ENCODE measurements around the gene TXNRD3. TPM values are rescaled to one million over a fixed set of nuclear protein-coding genes. Genes with fewer than 3 reads are reported as not detected.

Gene TXNRD3
- total and polyA plus RNA-seq, 2 donors (not counting 1 experiment from before 2014, with no cell fraction given), result 5.2 to 8.8 TPM

- H3K4me3 ChIP-seq (replicated peaks in 1 of 4; ENCODE audit: control extremely low read depth in 1 of 4, insufficient read depth in 1 of 4, low read depth in 3 of 4, low read length in 4 of 4), result no peak overlapping the region
- H3K9ac ChIP-seq (ENCODE audit: insufficient read depth, low read length), result no peak overlapping the region
- H3K27ac ChIP-seq (ENCODE audit: insufficient read depth, low read length), result no peak overlapping the region
- no peaks in the 10 kb centered on the region for H3K79me2 ChIP-seq (ENCODE audit: control insufficient read depth, insufficient read depth, low read length)
- H3K4me1 ChIP-seq (ENCODE audit: control insufficient read depth, extremely low read depth, insufficient read depth, low read length), result no peaks in the 10 kb centered on the region
- no peaks in the 10 kb centered on the region for H3K36me3 ChIP-seq (ENCODE audit: control insufficient read depth, insufficient read depth, low read length)
- TF ChIP-seq EZH2 (IDR thresholded peaks at IDR 0.05; ENCODE audit: low read length, missing control alignments), result no peak
- TF ChIP-seq, protein P1, sequence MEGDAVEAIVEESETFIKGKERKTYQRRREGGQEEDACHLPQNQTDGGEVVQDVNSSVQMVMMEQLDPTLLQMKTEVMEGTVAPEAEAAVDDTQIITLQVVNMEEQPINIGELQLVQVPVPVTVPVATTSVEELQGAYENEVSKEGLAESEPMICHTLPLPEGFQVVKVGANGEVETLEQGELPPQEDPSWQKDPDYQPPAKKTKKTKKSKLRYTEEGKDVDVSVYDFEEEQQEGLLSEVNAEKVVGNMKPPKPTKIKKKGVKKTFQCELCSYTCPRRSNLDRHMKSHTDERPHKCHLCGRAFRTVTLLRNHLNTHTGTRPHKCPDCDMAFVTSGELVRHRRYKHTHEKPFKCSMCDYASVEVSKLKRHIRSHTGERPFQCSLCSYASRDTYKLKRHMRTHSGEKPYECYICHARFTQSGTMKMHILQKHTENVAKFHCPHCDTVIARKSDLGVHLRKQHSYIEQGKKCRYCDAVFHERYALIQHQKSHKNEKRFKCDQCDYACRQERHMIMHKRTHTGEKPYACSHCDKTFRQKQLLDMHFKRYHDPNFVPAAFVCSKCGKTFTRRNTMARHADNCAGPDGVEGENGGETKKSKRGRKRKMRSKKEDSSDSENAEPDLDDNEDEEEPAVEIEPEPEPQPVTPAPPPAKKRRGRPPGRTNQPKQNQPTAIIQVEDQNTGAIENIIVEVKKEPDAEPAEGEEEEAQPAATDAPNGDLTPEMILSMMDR (conservative IDR thresholded peaks at IDR 0.05 in 1 of 2, IDR thresholded peaks at IDR 0.05 in 1 of 2; ENCODE audit: low read depth in 1 of 2, low read length in 2 of 2), result no peak
- H3K9me3 ChIP-seq (ENCODE audit: control insufficient read depth, insufficient read depth, low read depth, low read length), result no peaks in the 10 kb centered on the region
- no peaks in the 10 kb centered on the region for H4K20me1 ChIP-seq (ENCODE audit: control insufficient read depth, extremely low read depth, insufficient read depth, low read length)
- no peak overlapping the region for H2AFZ ChIP-seq (ENCODE audit: low read length)
- no peak for DNase-seq (ENCODE audit: low read depth in 2 of 2)
- no peak overlapping the region for H3K4me2 ChIP-seq (ENCODE audit: extremely low read depth, insufficient read depth, low read length)
- H3K27me3 ChIP-seq (ENCODE audit: control insufficient read depth, insufficient read depth, low read length), result peaks cover 10% of the 10 kb centered on the region
These were observed 27.1 kb upstream of the TXNRD3 start for GRCh38 chr3:126682009-126682408.

DNA sequence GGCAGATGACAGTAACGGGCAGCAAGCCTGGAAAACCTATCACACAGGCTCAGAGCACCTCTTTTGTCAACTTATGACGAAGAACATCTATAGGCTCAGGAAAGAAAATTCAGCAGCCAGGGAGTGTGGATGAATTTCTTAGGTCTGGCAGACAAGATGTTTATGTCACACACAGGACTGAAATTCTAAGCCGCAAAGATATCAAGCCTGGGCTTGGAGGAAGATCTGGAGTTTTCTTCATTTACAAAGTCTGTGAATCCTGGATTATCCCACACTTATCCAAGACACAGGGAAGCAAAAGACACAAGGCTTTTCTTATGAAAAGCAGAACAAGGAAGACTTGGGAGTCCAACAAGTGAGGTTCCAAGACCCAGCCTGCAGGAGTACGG is 25.7 kb upstream of the TXNRD3 start:
- H3K4me3 ChIP-seq (replicated peaks in 1 of 4; ENCODE audit: control extremely low read depth in 1 of 4, insufficient read depth in 1 of 4, low read depth in 3 of 4, low read length in 4 of 4), result no peak overlapping the region
- H3K27ac ChIP-seq (ENCODE audit: insufficient read depth, low read length), result no peak overlapping the region
- no peak overlapping the region for H3K4me2 ChIP-seq (ENCODE audit: extremely low read depth, insufficient read depth, low read length)
- no peaks in the 10 kb centered on the region for H4K20me1 ChIP-seq (ENCODE audit: control insufficient read depth, extremely low read depth, insufficient read depth, low read length)
- no peak for DNase-seq (ENCODE audit: low read depth in 2 of 2)
- no peaks in the 10 kb centered on the region for H3K4me1 ChIP-seq (ENCODE audit: control insufficient read depth, extremely low read depth, insufficient read depth, low read length)
- no peaks in the 10 kb centered on the region for H3K9me3 ChIP-seq (ENCODE audit: control insufficient read depth, insufficient read depth, low read depth, low read length)
- no peak overlapping the region for H2AFZ ChIP-seq (ENCODE audit: low read length)
- TF ChIP-seq EZH2 (IDR thresholded peaks at IDR 0.05; ENCODE audit: low read length, missing control alignments), result no peak
- TF ChIP-seq, protein P1 (conservative IDR thresholded peaks at IDR 0.05 in 1 of 2, IDR thresholded peaks at IDR 0.05 in 1 of 2; ENCODE audit: low read depth in 1 of 2, low read length in 2 of 2), result no peak
- H3K79me2 ChIP-seq (ENCODE audit: control insufficient read depth, insufficient read depth, low read length), result no peaks in the 10 kb centered on the region
- peaks cover 14% of the 10 kb centered on the region for H3K27me3 ChIP-seq (ENCODE audit: control insufficient read depth, insufficient read depth, low read length)
- no peak overlapping the region for H3K9ac ChIP-seq (ENCODE audit: insufficient read depth, low read length)
- H3K36me3 ChIP-seq (ENCODE audit: control insufficient read depth, insufficient read depth, low read length), result no peaks in the 10 kb centered on the region

- H3K4me1 ChIP-seq (ENCODE audit: control insufficient read depth, extremely low read depth, insufficient read depth, low read length), result no peaks in the 10 kb centered on the region
- H3K4me2 ChIP-seq (ENCODE audit: extremely low read depth, insufficient read depth, low read length), result no peak overlapping the region
- no peak overlapping the region for H3K27ac ChIP-seq (ENCODE audit: insufficient read depth, low read length)
These were observed 25.1 kb upstream of the TXNRD3 start for GRCh38 chr3:126679831-126680666.

More at GRCh38 chr3:126679831-126680666, 25.1 kb upstream of the TXNRD3 start:
- TF ChIP-seq, protein P1 (conservative IDR thresholded peaks at IDR 0.05 in 1 of 2, IDR thresholded peaks at IDR 0.05 in 1 of 2; ENCODE audit: low read depth in 1 of 2, low read length in 2 of 2), result no peak
- TF ChIP-seq EZH2 (IDR thresholded peaks at IDR 0.05; ENCODE audit: low read length, missing control alignments), result no peak
- Histone ChIP-seq H3K9ac (ENCODE audit: insufficient read depth, low read length) (no peak overlapping the region), H3K4me3 (replicated peaks in 1 of 4; ENCODE audit: control extremely low read depth in 1 of 4, insufficient read depth in 1 of 4, low read depth in 3 of 4, low read length in 4 of 4) (no peak overlapping the region), H2AFZ (ENCODE audit: low read length) (no peak overlapping the region), H4K20me1 (ENCODE audit: control insufficient read depth, extremely low read depth, insufficient read depth, low read length) (no peaks in the 10 kb centered on the region), H3K36me3 (ENCODE audit: control insufficient read depth, insufficient read depth, low read length) (no peaks in the 10 kb centered on the region), H3K9me3 (ENCODE audit: control insufficient read depth, insufficient read depth, low read depth, low read length) (no peaks in the 10 kb centered on the region), H3K79me2 (ENCODE audit: control insufficient read depth, insufficient read depth, low read length) (no peaks in the 10 kb centered on the region), H3K27me3 (ENCODE audit: control insufficient read depth, insufficient read depth, low read length) (peaks cover 14% of the 10 kb centered on the region)
- DNase-seq (ENCODE audit: low read depth in 2 of 2), result no peak

All from fibroblast of lung (primary cell).